Upper lobe of right lung (tissue), 1 donor: Measurements from ENCODE around the gene APOBEC3G. TPM values are rescaled to one million over a fixed set of nuclear protein-coding genes. Genes with fewer than 3 reads are reported as not detected.
A peak's percentile ranks its signal among the peaks of the same experiment; 100 is the strongest.

Source experiments
- ATAC-seq: fragments of 200-7000 bp; cut with Tn5 transposase; one replicate; pipeline ENCODE4 v1.9.1; 2020; ENCODE audit warnings: mild to moderate bottlenecking, moderate library complexity
- DNase-seq: peaks from one replicate; pipeline ENCODE4 v3.0.0-alpha.2; 2020
- H3K27ac ChIP-seq: fragments of 200-600 bp; one replicate; pipeline ENCODE4 v1.8.0; 2022
- H3K27me3 ChIP-seq: fragments of 200-600 bp; one replicate; pipeline ENCODE4 v1.8.0; 2022; ENCODE audit warnings: mild to moderate bottlenecking
- H3K36me3 ChIP-seq: fragments of 200-600 bp; one replicate; pipeline ENCODE4 v1.8.0; 2022
- H3K4me1 ChIP-seq: fragments of 200-600 bp; one replicate; pipeline ENCODE4 v1.8.0; 2022
- H3K4me3 ChIP-seq: fragments of 200-600 bp; one replicate; pipeline ENCODE4 v1.8.0; 2022; ENCODE audit warnings: mild to moderate bottlenecking
- H3K9me3 ChIP-seq: fragments of 200-600 bp; one replicate; pipeline ENCODE4 v1.8.0; 2022
- CTCF ChIP-seq: fragments of 200-600 bp; IDR thresholded peaks from one replicate; pipeline ENCODE4 v1.8.0; 2022; ENCODE audit warnings: antibody characterized with exemption
- intact Hi-C: fragments of 100-400 bp; cut with DNase I; formaldehyde crosslinking; loops from one replicate; pipeline ENCODE4 v1.11.0; 2022
- total RNA-seq: library from RNA; stranded (reverse); fragmentation: NEBNext Ultra II Directional; extraction: Animal tissue kit (Norgen Biotek cat#: 25700); gene quantifications from one replicate; pipeline ENCODE4 v1.2.1, GENCODE V29; 2021
- donor health status: DM: no; HTN: yes; CAD: no; lungs with severe emphysema.

The APOBEC3G gene
- total RNA-seq, 1 donor from 2014 or later = 16.1 TPM

GRCh38 chr22:39120983-39121382, 43.9 kb downstream of the APOBEC3G start:
- peaks cover 11% of the 10 kb centered on the region for H3K27me3 ChIP-seq
- H3K9me3 ChIP-seq = no peaks in the 10 kb centered on the region
- intact Hi-C loops = no loop called here
- TF ChIP-seq CTCF = no peak
- ATAC-seq (no peak), DNase-seq (no peak)
- no peaks in the 10 kb centered on the region for H3K4me1 ChIP-seq
- H3K4me3 ChIP-seq = no peak overlapping the region
- H3K36me3 ChIP-seq = no peaks in the 10 kb centered on the region
- H3K27ac ChIP-seq = no peak overlapping the region

GRCh38 chr22:39122772-39123470, 45.8 kb downstream of the APOBEC3G start:
- intact Hi-C loops = no loop called here
- no peak overlapping the region for H3K4me3 ChIP-seq
- no peak for ATAC-seq
- H3K27me3 ChIP-seq = peaks cover 1% of the 10 kb centered on the region
- TF ChIP-seq CTCF = no peak
- H3K4me1 ChIP-seq = no peaks in the 10 kb centered on the region
- H3K36me3 ChIP-seq = no peaks in the 10 kb centered on the region
- no peak overlapping the region for H3K27ac ChIP-seq
- no peak for DNase-seq
- H3K9me3 ChIP-seq = no peaks in the 10 kb centered on the region

GRCh38 chr22:39123751-39124581, 46.9 kb downstream of the APOBEC3G start:
- ATAC-seq (peak; percentile 65), DNase-seq (no peak)
- Histone ChIP-seq H3K36me3 (no peaks in the 10 kb centered on the region), H3K9me3 (no peaks in the 10 kb centered on the region), H3K4me3 (no peak overlapping the region), H3K4me1 (no peaks in the 10 kb centered on the region), H3K27ac (no peak overlapping the region), H3K27me3 (no peaks in the 10 kb centered on the region)
- no peak for TF ChIP-seq CTCF
- intact Hi-C loops = no loop called here

- Histone ChIP-seq H3K9me3 (no peaks in the 10 kb centered on the region), H3K27me3 (no peaks in the 10 kb centered on the region), H3K4me3 (no peak overlapping the region), H3K36me3 (no peaks in the 10 kb centered on the region), H3K27ac (no peak overlapping the region), H3K4me1 (no peaks in the 10 kb centered on the region)
- no peak for TF ChIP-seq CTCF
- DNase-seq (no peak), ATAC-seq (no peak)
- intact Hi-C loops = no loop called here
Observed at GRCh38 chr22:39125622-39126021, 48.5 kb downstream of the APOBEC3G start.

- TF ChIP-seq CTCF = no peak
- no peaks in the 10 kb centered on the region for H3K9me3 ChIP-seq
- peaks cover 10% of the 10 kb centered on the region for H3K4me1 ChIP-seq
- no peak for DNase-seq
- H3K27ac ChIP-seq = no peak overlapping the region
- ATAC-seq = no peak
- no peaks in the 10 kb centered on the region for H3K27me3 ChIP-seq
- no peak overlapping the region for H3K4me3 ChIP-seq
- intact Hi-C loops = no loop called here
- peaks cover 16% of the 10 kb centered on the region for H3K36me3 ChIP-seq
Observed at GRCh38 chr22:39128508-39128907, 51.4 kb downstream of the APOBEC3G start.
